Renal cortical epithelial cell (primary cell): ENCODE results near the gene SLC66A2. TPM values are rescaled to one million over a fixed set of nuclear protein-coding genes. Genes with fewer than 3 reads are reported as not detected.
A peak's percentile ranks its signal among the peaks of the same experiment; 100 is the strongest.

Experiments
- DNase-seq: peaks from one replicate; pipeline ENCODE4 v3.0.0-alpha.2; 2011; ENCODE audit warnings: low read depth
- total RNA-seq: library from RNA; depleted of rRNA; stranded (reverse); fragments of >200 nt; gene quantifications from 2 replicates; pipeline ENCODE4 v1.2.3, GENCODE V29; 2014

The SLC66A2 gene
- total RNA-seq, 1 donor from 2014 or later, result 44.7 TPM

- DNase-seq, result no peak
These were observed 14.2 kb downstream of the SLC66A2 start for GRCh38 chr18:79937103-79937860.

- DNase-seq, result no peak
These were observed 14.8 kb downstream of the SLC66A2 start for GRCh38 chr18:79936641-79937040.

- no peak for DNase-seq
These were observed 15.5 kb downstream of the SLC66A2 start for GRCh38 chr18:79935925-79936324.

GRCh38 chr18:79935499-79935898, 16.0 kb downstream of the SLC66A2 start:
- no peak for DNase-seq

GRCh38 chr18:79935098-79935480, 16.4 kb downstream of the SLC66A2 start:
- DNase-seq, result no peak

- DNase-seq, result no peak
These were observed 16.9 kb downstream of the SLC66A2 start for GRCh38 chr18:79934311-79935097.

- no peak for DNase-seq
These were observed 17.7 kb downstream of the SLC66A2 start for GRCh38 chr18:79933765-79934164.

- DNase-seq, result no peak
These were observed 18.5 kb downstream of the SLC66A2 start for GRCh38 chr18:79932907-79933306.

GRCh38 chr18:79931475-79931874, 20.0 kb downstream of the SLC66A2 start:
- DNase-seq, result no peak

- DNase-seq, result peak; percentile 43
These were observed 21.3 kb downstream of the SLC66A2 start for GRCh38 chr18:79930020-79930642.

GRCh38 chr18:79928563-79928960, 22.9 kb downstream of the SLC66A2 start:
- DNase-seq, result no peak

- no peak for DNase-seq
These were observed 23.6 kb downstream of the SLC66A2 start for GRCh38 chr18:79927607-79928562.

GRCh38 chr18:79926715-79927606, 24.5 kb downstream of the SLC66A2 start:
- no peak for DNase-seq

- DNase-seq, result no peak
These were observed 25.1 kb downstream of the SLC66A2 start for GRCh38 chr18:79926306-79926705.

- DNase-seq, result no peak
These were observed 26.4 kb downstream of the SLC66A2 start for GRCh38 chr18:79924814-79925731.

- DNase-seq, result no peak
These were observed 27.4 kb downstream of the SLC66A2 start for GRCh38 chr18:79923896-79924585.

GRCh38 chr18:79922971-79923411, 28.5 kb downstream of the SLC66A2 start:
- no peak for DNase-seq
